Endodermal cell (in vitro differentiated cells): ENCODE measurements around the gene CHADL. TPM values are rescaled to one million over a fixed set of nuclear protein-coding genes. Genes with fewer than 3 reads are reported as not detected.

Experiments used
- DNase-seq: peaks from one replicate; pipeline ENCODE4 v3.0.0-alpha.2; 2017
- H3K27ac ChIP-seq: 2 replicates; pipeline ENCODE4 v1.5.1; 2013; ENCODE audit warnings: mild to moderate bottlenecking, low read depth, low read length, moderate library complexity
- H3K27me3 ChIP-seq: 2 replicates; pipeline ENCODE4 v1.6.1; 2013; ENCODE audit warnings: mild to moderate bottlenecking, low read length, moderate library complexity; ENCODE audit not compliant: insufficient read depth, control insufficient read depth, poor library complexity, severe bottlenecking
- H3K36me3 ChIP-seq: 2 replicates; pipeline ENCODE4 v1.7.0; 2013; ENCODE audit warnings: mild to moderate bottlenecking, low read length, moderate library complexity; ENCODE audit not compliant: control insufficient read depth, insufficient read depth
- H3K4me1 ChIP-seq: one replicate; pipeline ENCODE4 v1.7.0; 2013; ENCODE audit warnings: low read length; ENCODE audit not compliant: control insufficient read depth, insufficient read depth
- H3K4me3 ChIP-seq: 2 replicates; pipeline ENCODE4 v1.5.1; 2013; ENCODE audit warnings: mild to moderate bottlenecking, low read length, moderate library complexity
- H3K9ac ChIP-seq: 2 replicates; pipeline ENCODE4 v1.6.1; 2013; ENCODE audit warnings: mild to moderate bottlenecking, low read length, moderate library complexity; ENCODE audit not compliant: poor library complexity, severe bottlenecking; ENCODE audit errors: extremely low read depth
- H3K9me3 ChIP-seq: 2 replicates; pipeline ENCODE4 v1.6.1; 2013; ENCODE audit warnings: mild to moderate bottlenecking, low read length, moderate library complexity; ENCODE audit not compliant: control insufficient read depth
- H3K27ac Mint-ChIP-seq: 2 replicates; pipeline ENCODE4 v1.8.0; 2020; ENCODE audit warnings: mixed read lengths
- H3K27me3 Mint-ChIP-seq: 2 replicates; pipeline ENCODE4 v1.8.0; 2021; ENCODE audit warnings: mild to moderate bottlenecking, mixed read lengths; ENCODE audit not compliant: insufficient read depth
- H3K36me3 Mint-ChIP-seq: 2 replicates; pipeline ENCODE4 v1.8.0; 2020; ENCODE audit warnings: low read depth, mixed read lengths
- H3K4me1 Mint-ChIP-seq: 2 replicates; pipeline ENCODE4 v1.8.0; 2020; ENCODE audit warnings: mixed read lengths
- H3K4me3 Mint-ChIP-seq: 2 replicates; pipeline ENCODE4 v1.8.0; 2020; ENCODE audit warnings: mild to moderate bottlenecking, moderate library complexity, mixed read lengths
- H3K9me3 Mint-ChIP-seq: 2 replicates; pipeline ENCODE4 v1.8.0; 2020; ENCODE audit warnings: mild to moderate bottlenecking, mixed read lengths
- CTCF ChIP-seq: fragments of 200-600 bp; sonication (generic); conservative IDR thresholded peaks from 2 replicates; pipeline ENCODE4 v1.5.0; 2021; ENCODE audit warnings: antibody characterized with exemption, mild to moderate bottlenecking
- WGBS, 2 experiments: methylation state at CpG; one replicate each; pipeline versions ENCODE4 v1.1.5 to v1.1.7; 2013; ENCODE audit warnings: missing lambda C conversion rate in 2 of 2, mixed read lengths in 1 of 2; ENCODE audit not compliant: insufficient coverage in 1 of 2, insufficient read length in 1 of 2; 5-methylcytosine and 5-hydroxymethylcytosine counted together
- total RNA-seq, 2 donors: library from RNA; stranded (reverse); fragmentation: NEBNext Ultra II Directional in 1 of 2; extraction: Animal tissue kit (Norgen Biotek cat#: 25700) in 1 of 2; gene quantifications; 2 replicates in 1 of 2; 3 replicates in 1 of 2; pipeline ENCODE4 v1.2.1, GENCODE V29; 2021

CHADL gene
- total RNA-seq, 2 donors from 2014 or later: 0.79 to 1.3 TPM

- H3K9me3 ChIP-seq: no peaks in the 10 kb centered on the region
- H3K27ac Mint-ChIP-seq: no peak overlapping the region
- DNase-seq: peak; percentile 23
- H3K9ac ChIP-seq: no peak overlapping the region
- H3K27ac ChIP-seq: no peak overlapping the region
- no peaks in the 10 kb centered on the region for H3K27me3 ChIP-seq
- 81 to 93% methylated on average over 5 to 7 of the region's 7 CpGs for WGBS, 2 experiments
- H3K36me3 Mint-ChIP-seq: peaks cover 26% of the 10 kb centered on the region
- no peak overlapping the region for H3K4me3 Mint-ChIP-seq
- H3K36me3 ChIP-seq: peaks cover 26% of the 10 kb centered on the region
- no peaks in the 10 kb centered on the region for H3K27me3 Mint-ChIP-seq
- H3K4me1 ChIP-seq: no peaks in the 10 kb centered on the region
- no peak overlapping the region for H3K4me3 ChIP-seq
- no peak for TF ChIP-seq CTCF
- no peaks in the 10 kb centered on the region for H3K9me3 Mint-ChIP-seq
- peaks cover 5% of the 10 kb centered on the region for H3K4me1 Mint-ChIP-seq
These were observed 9.4 kb downstream of the CHADL start for GRCh38 chr22:41231369-41231768.

- Histone ChIP-seq H3K4me1 (no peaks in the 10 kb centered on the region), H3K9ac (no peak overlapping the region), H3K9me3 (no peaks in the 10 kb centered on the region), H3K27ac (no peak overlapping the region), H3K36me3 (peaks cover 30% of the 10 kb centered on the region), H3K27me3 (no peaks in the 10 kb centered on the region), H3K4me3 (no peak overlapping the region)
- H3K36me3 Mint-ChIP-seq: peaks cover 30% of the 10 kb centered on the region
- WGBS, 2 experiments: 93 to 98% methylated on average over 8 to 9 of the region's 9 CpGs
- H3K27me3 Mint-ChIP-seq: no peaks in the 10 kb centered on the region
- H3K4me3 Mint-ChIP-seq: no peak overlapping the region
- DNase-seq: no peak
- H3K4me1 Mint-ChIP-seq: peaks cover 5% of the 10 kb centered on the region
- H3K9me3 Mint-ChIP-seq: no peaks in the 10 kb centered on the region
- no peak for TF ChIP-seq CTCF
- H3K27ac Mint-ChIP-seq: no peak overlapping the region
These were observed 10.3 kb downstream of the CHADL start for GRCh38 chr22:41230401-41230785.

- Histone ChIP-seq H3K36me3 (peaks cover 34% of the 10 kb centered on the region), H3K27ac (no peak overlapping the region), H3K9ac (no peak overlapping the region), H3K4me3 (no peak overlapping the region), H3K27me3 (no peaks in the 10 kb centered on the region), H3K4me1 (no peaks in the 10 kb centered on the region), H3K9me3 (no peaks in the 10 kb centered on the region)
- Mint-ChIP-seq H3K4me3 (no peak overlapping the region), H3K27me3 (no peaks in the 10 kb centered on the region), H3K27ac (no peak overlapping the region), H3K9me3 (no peaks in the 10 kb centered on the region), H3K36me3 (peaks cover 32% of the 10 kb centered on the region), H3K4me1 (peaks cover 5% of the 10 kb centered on the region)
- 84 to 92% methylated on average over 6 to 17 of the region's 17 CpGs for WGBS, 2 experiments
- peak; percentile 21 for DNase-seq
- TF ChIP-seq CTCF: no peak
These were observed 10.9 kb downstream of the CHADL start for GRCh38 chr22:41229730-41230400.
